Measurements from ENCODE around the gene ALG3.
"Not testable (repeated sequence)": the region's sequence is repeated elsewhere in the genome, so short reads cannot be mapped to it uniquely, and the experiment has no call there.

The ALG3 gene

DNA sequence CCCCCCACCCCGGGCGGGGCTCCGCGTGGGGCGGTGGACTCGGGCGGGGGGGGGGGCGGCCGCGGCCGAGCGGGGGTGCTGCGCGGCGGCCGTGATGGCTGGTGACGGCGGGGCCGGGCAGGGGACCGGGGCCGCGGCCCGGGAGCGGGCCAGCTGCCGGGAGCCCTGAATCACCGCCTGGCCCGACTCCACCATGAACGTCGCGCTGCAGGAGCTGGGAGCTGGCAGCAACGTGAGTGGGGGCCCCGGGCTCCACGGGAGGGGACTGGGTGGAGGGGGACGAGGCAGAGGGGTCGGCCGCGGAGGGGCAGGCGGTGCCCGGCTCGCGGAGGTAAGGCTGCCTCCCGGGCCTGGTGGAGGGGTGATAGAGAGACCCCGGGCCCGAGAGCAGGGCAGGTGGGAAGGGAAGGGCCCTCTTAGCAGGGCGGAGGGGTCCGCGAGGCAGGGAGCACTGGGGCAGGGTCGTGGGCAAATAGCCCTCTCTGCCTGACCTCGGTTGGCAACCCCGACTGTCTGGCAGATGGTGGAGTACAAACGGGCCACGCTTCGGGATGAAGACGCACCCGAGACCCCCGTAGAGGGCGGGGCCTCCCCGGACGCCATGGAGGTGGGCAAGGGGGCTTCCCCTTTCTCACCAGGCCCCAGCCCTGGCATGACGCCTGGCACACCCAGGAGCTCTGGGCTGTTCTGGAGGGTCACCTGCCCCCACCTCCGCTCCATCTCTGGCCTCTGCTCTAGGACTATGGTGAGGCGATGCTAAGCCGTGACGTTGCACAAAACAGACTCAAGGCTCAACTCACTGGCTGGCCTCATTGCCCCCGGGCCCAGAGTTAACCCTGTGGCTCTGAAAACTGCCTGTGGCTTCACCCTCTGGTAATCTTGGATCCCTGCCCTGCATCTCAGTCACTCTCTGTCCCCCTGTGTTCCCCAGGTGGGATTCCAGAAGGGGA, 27.5 kb upstream of the ALG3 start, which contains the start of gene ECE2:
TSS of gene ECE2 (plus strand) at position 62 of the 950 bp plus-strand sequence. CDS start at position 194, 132 bp downstream.
- H3K4me3 ChIP-seq (ENCODE audit: low read depth, low read length): peak within 1 kb of the TSS; percentile 28
- TF ChIP-seq, protein P1, sequence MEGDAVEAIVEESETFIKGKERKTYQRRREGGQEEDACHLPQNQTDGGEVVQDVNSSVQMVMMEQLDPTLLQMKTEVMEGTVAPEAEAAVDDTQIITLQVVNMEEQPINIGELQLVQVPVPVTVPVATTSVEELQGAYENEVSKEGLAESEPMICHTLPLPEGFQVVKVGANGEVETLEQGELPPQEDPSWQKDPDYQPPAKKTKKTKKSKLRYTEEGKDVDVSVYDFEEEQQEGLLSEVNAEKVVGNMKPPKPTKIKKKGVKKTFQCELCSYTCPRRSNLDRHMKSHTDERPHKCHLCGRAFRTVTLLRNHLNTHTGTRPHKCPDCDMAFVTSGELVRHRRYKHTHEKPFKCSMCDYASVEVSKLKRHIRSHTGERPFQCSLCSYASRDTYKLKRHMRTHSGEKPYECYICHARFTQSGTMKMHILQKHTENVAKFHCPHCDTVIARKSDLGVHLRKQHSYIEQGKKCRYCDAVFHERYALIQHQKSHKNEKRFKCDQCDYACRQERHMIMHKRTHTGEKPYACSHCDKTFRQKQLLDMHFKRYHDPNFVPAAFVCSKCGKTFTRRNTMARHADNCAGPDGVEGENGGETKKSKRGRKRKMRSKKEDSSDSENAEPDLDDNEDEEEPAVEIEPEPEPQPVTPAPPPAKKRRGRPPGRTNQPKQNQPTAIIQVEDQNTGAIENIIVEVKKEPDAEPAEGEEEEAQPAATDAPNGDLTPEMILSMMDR (IDR thresholded peaks at IDR 0.05; ENCODE audit: low read depth, low read length): no peak

DNA sequence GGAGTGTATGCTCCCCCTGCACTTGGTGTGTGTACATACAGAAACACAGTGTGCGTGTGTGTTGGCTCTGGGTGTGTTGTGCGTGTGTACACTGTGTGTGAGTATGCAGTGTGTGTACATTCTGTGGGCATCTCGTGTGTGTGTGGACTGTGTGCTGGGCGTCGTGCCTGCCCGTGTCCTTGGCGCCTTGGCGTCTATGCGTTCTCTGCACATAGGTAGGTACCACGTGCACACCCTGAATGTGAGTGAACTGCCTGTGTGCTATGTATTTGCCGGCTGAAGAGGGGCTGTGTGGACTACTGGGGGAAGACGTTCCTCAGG, 26.6 kb upstream of the ALG3 start:
- TF ChIP-seq, protein P1 (IDR thresholded peaks at IDR 0.05; ENCODE audit: low read depth, low read length): no peak
- no peak for DNase-seq
- H3K4me3 ChIP-seq (ENCODE audit: low read depth, low read length): peak overlapping the region; percentile 28
- no peaks in the 10 kb centered on the region for H3K27me3 ChIP-seq
- H3K9me3 ChIP-seq: no peaks in the 10 kb centered on the region
- no peaks in the 10 kb centered on the region for H3K36me3 ChIP-seq
- no peaks in the 10 kb centered on the region for H3K4me1 ChIP-seq

More for the DNA sequence above, 27.5 kb upstream of the ALG3 start, which contains the start of gene ECE2:
- H3K36me3 ChIP-seq: no peaks in the 10 kb centered on the region
- DNase-seq: no peak
- no peaks in the 10 kb centered on the region for H3K4me1 ChIP-seq
- no peaks in the 10 kb centered on the region for H3K9me3 ChIP-seq
- no peaks in the 10 kb centered on the region for H3K27me3 ChIP-seq

DNA sequence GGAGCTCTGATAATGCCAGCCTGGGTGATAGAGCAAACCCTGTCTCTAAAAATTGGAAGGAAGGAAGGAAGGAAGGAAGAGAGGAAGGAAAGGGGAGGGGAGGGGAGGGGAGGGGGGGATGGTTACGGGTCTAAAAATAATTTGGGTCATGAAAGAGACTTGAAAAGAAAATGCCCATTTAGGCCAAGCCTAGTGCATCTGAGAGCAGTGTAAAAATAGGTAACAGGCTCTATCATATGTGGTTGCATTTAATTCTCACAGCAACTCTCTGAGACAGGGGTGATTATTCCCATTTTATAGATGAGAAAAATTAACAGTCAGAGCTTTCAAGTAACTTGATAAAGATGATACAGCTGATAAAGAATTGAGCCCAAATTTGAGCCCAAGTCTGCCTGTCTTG, 23.5 kb upstream of the ALG3 start:
- no peaks in the 10 kb centered on the region for H3K9me3 ChIP-seq
- DNase-seq: no peak
- TF ChIP-seq, protein P1 (IDR thresholded peaks at IDR 0.05; ENCODE audit: low read depth, low read length): no peak
- no peaks in the 10 kb centered on the region for H3K4me1 ChIP-seq
- H3K4me3 ChIP-seq (ENCODE audit: low read depth, low read length): no peak overlapping the region
- no peaks in the 10 kb centered on the region for H3K36me3 ChIP-seq
- no peaks in the 10 kb centered on the region for H3K27me3 ChIP-seq

DNA sequence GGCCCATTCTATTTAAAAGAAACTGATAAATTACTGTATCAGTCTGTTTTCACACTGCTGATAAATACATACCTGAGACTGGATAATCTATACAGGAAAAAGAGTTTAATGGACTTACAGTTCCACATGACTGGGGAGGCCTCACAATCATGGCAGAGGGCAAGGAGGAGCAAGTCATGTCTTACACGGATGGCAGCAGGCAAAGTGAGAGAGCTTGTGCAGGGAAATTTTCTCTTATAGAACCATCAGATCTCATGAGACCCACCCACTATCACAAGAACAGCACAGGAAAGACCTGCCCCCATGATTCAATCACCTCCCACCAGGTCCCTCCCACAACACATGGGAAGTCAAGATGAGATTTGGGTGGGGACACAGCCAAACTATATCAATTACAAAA, 18.5 kb upstream of the ALG3 start:
- not testable (repeated sequence) for H3K9me3 ChIP-seq; H3K4me3 ChIP-seq (ENCODE audit: low read depth, low read length); DNase-seq; H3K4me1 ChIP-seq; H3K27me3 ChIP-seq; H3K36me3 ChIP-seq

DNA sequence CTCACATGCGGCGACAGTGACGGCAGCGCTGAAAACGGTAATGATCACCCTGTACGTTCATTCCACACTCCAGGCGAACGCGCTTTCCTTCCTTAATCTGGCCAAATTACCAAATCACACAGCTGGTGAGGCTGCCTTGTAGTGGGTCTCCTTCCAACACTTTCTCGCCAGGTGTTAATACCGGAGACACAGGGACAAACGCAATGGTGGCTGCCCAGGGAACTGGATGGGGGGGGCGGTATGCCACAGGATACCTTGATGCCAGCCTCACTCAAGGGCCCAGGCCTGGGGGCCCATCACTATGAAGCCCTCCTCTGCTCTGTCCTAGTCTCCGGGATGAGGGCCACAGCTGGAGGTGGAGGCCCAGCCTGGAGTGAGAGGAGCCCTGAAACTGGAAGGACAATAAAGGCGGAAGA, 14.0 kb upstream of the ALG3 start:
- H3K4me1 ChIP-seq: no peaks in the 10 kb centered on the region
- no peak for DNase-seq
- peaks cover 5% of the 10 kb centered on the region; the same call in 1 of the 2 replicates for H3K27me3 ChIP-seq
- TF ChIP-seq, protein P1 (IDR thresholded peaks at IDR 0.05; ENCODE audit: low read depth, low read length): no peak
- no peaks in the 10 kb centered on the region for H3K9me3 ChIP-seq
- H3K36me3 ChIP-seq: no peaks in the 10 kb centered on the region
- peak overlapping the region; percentile 67 for H3K4me3 ChIP-seq (ENCODE audit: low read depth, low read length)

DNA sequence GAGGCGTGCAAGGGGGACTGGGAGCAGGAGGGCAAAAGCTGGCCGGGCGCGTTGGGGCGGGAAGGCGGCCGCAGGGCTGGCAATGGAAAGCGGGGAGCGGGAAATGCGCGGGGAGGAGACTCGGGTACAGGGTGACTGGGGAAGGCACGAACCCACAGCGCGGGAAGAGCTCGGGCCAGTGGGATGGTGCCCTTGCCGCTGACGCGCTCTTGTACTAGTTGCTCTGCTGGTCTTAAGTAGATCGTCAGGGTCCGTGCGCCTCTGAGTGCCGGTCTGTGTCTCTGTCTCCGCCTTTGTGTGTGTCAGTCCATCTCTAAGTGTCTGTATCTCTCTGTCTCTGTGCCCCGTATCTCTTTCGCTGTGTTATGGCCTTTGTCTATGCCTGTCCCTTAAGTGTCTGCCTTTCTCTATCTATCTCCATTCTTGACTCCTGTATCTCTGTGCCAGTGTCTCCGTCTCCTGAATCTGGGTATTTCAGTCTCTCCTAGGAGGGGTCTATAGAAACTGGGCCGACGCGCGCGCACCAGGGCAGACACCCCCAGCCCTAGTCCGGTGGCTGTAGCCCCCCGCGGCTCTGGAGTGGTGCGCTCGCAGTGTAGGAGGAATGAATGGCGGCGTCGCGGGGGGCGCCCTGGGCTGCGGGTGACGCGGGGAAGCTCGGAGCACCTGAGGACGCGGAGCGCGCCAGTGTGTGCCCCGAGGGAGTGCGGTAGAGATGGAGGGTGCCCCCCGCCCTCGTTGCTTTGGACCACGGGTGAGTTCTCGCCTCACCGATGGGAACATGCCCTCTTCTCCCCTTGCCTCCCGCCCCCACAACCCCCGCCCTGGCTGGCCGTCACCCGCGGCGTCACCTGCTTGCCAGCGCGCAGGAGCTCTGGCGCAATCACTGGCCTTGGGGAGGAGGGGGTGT, 13.3 kb upstream of the ALG3 start:
- Histone ChIP-seq H3K9me3 (no peaks in the 10 kb centered on the region), H3K4me1 (no peaks in the 10 kb centered on the region), H3K4me3 (ENCODE audit: low read depth, low read length) (peak overlapping the region; percentile 67), H3K36me3 (no peaks in the 10 kb centered on the region), H3K27me3 (peaks cover 5% of the 10 kb centered on the region; the same call in 1 of the 2 replicates)
- DNase-seq: peak; percentile 29
- TF ChIP-seq, protein P1 (IDR thresholded peaks at IDR 0.05; ENCODE audit: low read depth, low read length): no peak

Data from BE2C (cell line).